Fibroblast of lung (primary cell): ENCODE data around the gene MAPK8. TPM values are rescaled to one million over a fixed set of nuclear protein-coding genes. Genes with fewer than 3 reads are reported as not detected.
A peak's percentile ranks its signal among the peaks of the same experiment; 100 is the strongest.

Experiments
- DNase-seq, 2 donors: peaks; one replicate each; pipeline versions ENCODE4 v3.0.0 to v3.0.0-alpha.2; 2010; ENCODE audit warnings: low read depth in 2 of 2
- H2AFZ ChIP-seq: 2 replicates; pipeline ENCODE4 v1.5.1; 2012; ENCODE audit warnings: low read length, control low read depth, inconsistent platforms
- H3K27ac ChIP-seq: 2 replicates; pipeline ENCODE4 v1.5.1; 2011; ENCODE audit warnings: low read length, control low read depth; ENCODE audit not compliant: insufficient read depth
- H3K27me3 ChIP-seq: 2 replicates; pipeline ENCODE4 v1.5.1; 2011; ENCODE audit warnings: mild to moderate bottlenecking, low read length; ENCODE audit not compliant: control insufficient read depth, insufficient read depth
- H3K36me3 ChIP-seq: 2 replicates; pipeline ENCODE4 v1.5.1; 2011; ENCODE audit warnings: low read length; ENCODE audit not compliant: control insufficient read depth, insufficient read depth
- H3K4me1 ChIP-seq: 2 replicates; pipeline ENCODE4 v1.5.1; 2011; ENCODE audit warnings: low read length; ENCODE audit not compliant: control insufficient read depth, insufficient read depth; ENCODE audit errors: extremely low read depth
- H3K4me2 ChIP-seq: 2 replicates; pipeline ENCODE4 v1.5.1; 2011; ENCODE audit warnings: low read length, control low read depth; ENCODE audit not compliant: insufficient read depth; ENCODE audit errors: extremely low read depth
- H3K4me3 ChIP-seq, 4 experiments: fragments of 200-600 bp in 1 of 4; sonication (generic) in 1 of 4; replicated peaks in 1 of 4; 2 replicates each; pipeline ENCODE4 v1.5.1; 2011 to 2016; ENCODE audit warnings: low read length in 4 of 4, low read depth in 3 of 4, mild to moderate bottlenecking in 3 of 4, control low read depth in 2 of 4, inconsistent platforms in 1 of 4, mixed read lengths in 1 of 4; ENCODE audit not compliant: insufficient read depth in 1 of 4; ENCODE audit errors: control extremely low read depth in 1 of 4
- H3K79me2 ChIP-seq: 2 replicates; pipeline ENCODE4 v1.5.1; 2012; ENCODE audit warnings: mild to moderate bottlenecking, low read length, inconsistent platforms; ENCODE audit not compliant: control insufficient read depth, insufficient read depth
- H3K9ac ChIP-seq: 2 replicates; pipeline ENCODE4 v1.5.1; 2011; ENCODE audit warnings: mild to moderate bottlenecking, low read length, control low read depth; ENCODE audit not compliant: insufficient read depth
- H3K9me3 ChIP-seq: 2 replicates; pipeline ENCODE4 v1.5.1; 2012; ENCODE audit warnings: low read depth, low read length; ENCODE audit not compliant: control insufficient read depth, insufficient read depth
- H4K20me1 ChIP-seq: 2 replicates; pipeline ENCODE4 v1.5.1; 2011; ENCODE audit warnings: low read length; ENCODE audit not compliant: control insufficient read depth, insufficient read depth; ENCODE audit errors: extremely low read depth
- EZH2 ChIP-seq: IDR thresholded peaks from 2 replicates; pipeline ENCODE4 v1.5.1; 2012; ENCODE audit warnings: low read length, control low read depth, mild to moderate bottlenecking; ENCODE audit errors: missing control alignments
- polyA minus RNA-seq: library from RNA; depleted of rRNA, polyadenylated mRNA; stranded (reverse); fragments of >200 nt; gene quantifications from 2 replicates; pipeline ENCODE4 v1.2.3, GENCODE V29; 2011; ENCODE audit warnings: low replicate concordance
- polyA plus RNA-seq, 2 donors: library from polyadenylated mRNA; depleted of rRNA in 1 of 2; stranded (reverse) in 1 of 2; unstranded in 1 of 2; fragments of >200 nt; gene quantifications; 2 replicates each; pipeline ENCODE4 v1.2.1, GENCODE V29; 2011 to 2012; ENCODE audit warnings: missing spikeins in 1 of 2
- total RNA-seq: library from RNA; depleted of rRNA; stranded (reverse); fragments of >200 nt; gene quantifications from 2 replicates; pipeline ENCODE4 v1.2.1, GENCODE V29; 2014
- TF ChIP-seq, protein P1 (sequence below), 2 donors: IDR thresholded peaks in 1 of 2; conservative IDR thresholded peaks in 1 of 2; 1 replicate in 1 of 2; 2 replicates in 1 of 2; pipeline ENCODE4 v1.5.1; 2011 to 2012; ENCODE audit warnings: low read length in 2 of 2, control low read depth in 1 of 2, inconsistent platforms in 1 of 2, low read depth in 1 of 2, mild to moderate bottlenecking in 1 of 2

The MAPK8 gene
- total RNA-seq: 24.4 and 29.4 TPM in 2 replicates
- 39.1 and 53.7 TPM in 2 replicates for polyA plus RNA-seq
- 23.8 and 25.4 TPM in 2 replicates for polyA plus RNA-seq (2012)
- polyA minus RNA-seq: 4.8 and 5.5 TPM in 2 replicates

DNA sequence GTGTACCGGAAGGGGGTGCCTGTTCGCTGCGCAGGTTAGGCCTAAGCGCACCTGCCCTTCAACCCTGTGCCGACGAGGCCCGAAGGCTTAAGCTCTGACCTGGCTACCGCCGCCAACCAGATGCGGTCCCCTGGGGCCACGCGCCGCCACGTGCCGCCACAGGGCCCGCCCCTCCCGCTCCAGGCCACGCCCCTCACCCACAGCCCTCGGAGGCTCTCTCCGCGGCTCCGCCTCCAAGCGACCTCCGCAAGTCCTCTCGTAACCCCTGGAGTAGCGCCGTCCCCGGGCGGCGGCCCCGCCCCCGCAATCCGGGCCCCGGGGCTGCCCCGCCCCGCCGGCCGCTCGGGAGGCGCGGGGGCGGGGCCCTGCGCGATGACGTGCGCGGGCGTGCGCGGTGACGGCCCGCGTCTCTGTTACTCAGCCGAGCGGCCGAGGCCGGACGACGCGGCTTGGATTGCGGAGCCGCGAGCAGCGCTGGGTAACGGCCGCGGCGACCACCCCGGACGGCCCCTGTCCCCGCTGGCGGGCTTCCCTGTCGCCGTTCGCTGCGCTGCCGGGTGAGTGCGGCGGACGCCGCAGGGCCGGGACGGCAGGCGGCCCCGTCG is at the start of gene MAPK8:
TSS of gene MAPK8 (plus strand) at position 413 of the 605 bp plus-strand sequence. CDS start 94,984 bp downstream, outside the sequence.
- H2AFZ ChIP-seq: peak within 1 kb of the TSS; percentile 32
- TF ChIP-seq, protein P1, sequence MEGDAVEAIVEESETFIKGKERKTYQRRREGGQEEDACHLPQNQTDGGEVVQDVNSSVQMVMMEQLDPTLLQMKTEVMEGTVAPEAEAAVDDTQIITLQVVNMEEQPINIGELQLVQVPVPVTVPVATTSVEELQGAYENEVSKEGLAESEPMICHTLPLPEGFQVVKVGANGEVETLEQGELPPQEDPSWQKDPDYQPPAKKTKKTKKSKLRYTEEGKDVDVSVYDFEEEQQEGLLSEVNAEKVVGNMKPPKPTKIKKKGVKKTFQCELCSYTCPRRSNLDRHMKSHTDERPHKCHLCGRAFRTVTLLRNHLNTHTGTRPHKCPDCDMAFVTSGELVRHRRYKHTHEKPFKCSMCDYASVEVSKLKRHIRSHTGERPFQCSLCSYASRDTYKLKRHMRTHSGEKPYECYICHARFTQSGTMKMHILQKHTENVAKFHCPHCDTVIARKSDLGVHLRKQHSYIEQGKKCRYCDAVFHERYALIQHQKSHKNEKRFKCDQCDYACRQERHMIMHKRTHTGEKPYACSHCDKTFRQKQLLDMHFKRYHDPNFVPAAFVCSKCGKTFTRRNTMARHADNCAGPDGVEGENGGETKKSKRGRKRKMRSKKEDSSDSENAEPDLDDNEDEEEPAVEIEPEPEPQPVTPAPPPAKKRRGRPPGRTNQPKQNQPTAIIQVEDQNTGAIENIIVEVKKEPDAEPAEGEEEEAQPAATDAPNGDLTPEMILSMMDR (conservative IDR thresholded peaks at IDR 0.05 in 1 of 2, IDR thresholded peaks at IDR 0.05 in 1 of 2; ENCODE audit: low read depth in 1 of 2, low read length in 2 of 2): no peak
- TF ChIP-seq EZH2: no peak
- H3K27ac ChIP-seq: peak within 1 kb of the TSS; percentile 85
- H3K9ac ChIP-seq: peak within 1 kb of the TSS; percentile 87
- peak within 1 kb of the TSS; percentile 79 to 86 (median 84) for H3K4me3 ChIP-seq
- H3K27me3 ChIP-seq: peaks cover 12% of the 10 kb centered on the region
- peak; percentile 79 to 87 for DNase-seq
- peaks cover 5% of the 10 kb centered on the region for H3K4me1 ChIP-seq
- no peaks in the 10 kb centered on the region for H3K9me3 ChIP-seq
- no peaks in the 10 kb centered on the region for H4K20me1 ChIP-seq
- peak within 1 kb of the TSS; percentile 83 for H3K4me2 ChIP-seq
- H3K36me3 ChIP-seq: no peaks in the 10 kb centered on the region
- H3K79me2 ChIP-seq: peaks cover 42% of the 10 kb centered on the region

DNA sequence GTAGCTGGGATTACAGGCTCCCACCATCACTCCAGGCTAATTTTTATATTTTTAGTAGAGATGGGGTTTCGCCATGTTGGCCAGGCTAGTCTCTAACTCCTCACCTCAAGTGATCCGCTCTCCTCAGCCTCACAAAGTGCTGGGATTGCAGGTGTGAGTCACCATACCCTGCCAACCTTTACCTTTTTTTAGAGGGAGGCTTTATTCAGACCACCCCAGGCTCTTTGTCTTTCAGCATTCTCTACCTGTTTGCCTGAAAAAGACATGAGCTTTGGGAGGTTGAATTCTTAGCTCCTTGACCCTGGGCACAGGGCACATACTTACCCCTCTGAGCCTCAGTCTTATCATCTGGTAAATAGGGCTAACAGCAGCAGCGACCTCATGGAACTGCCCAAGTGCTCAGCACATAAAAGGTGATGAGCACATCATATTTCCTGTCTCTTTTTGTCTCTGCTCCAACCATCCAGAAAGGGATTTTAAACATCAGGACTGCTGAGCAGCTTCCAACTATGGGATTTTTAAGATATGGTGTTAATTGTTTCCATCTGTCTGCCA is 49.0 kb upstream of the MAPK8 start:
- no peaks in the 10 kb centered on the region for H3K9me3 ChIP-seq
- H4K20me1 ChIP-seq: no peaks in the 10 kb centered on the region
- H3K27ac ChIP-seq: no peak overlapping the region
- H3K4me2 ChIP-seq: no peak overlapping the region
- H3K27me3 ChIP-seq: peaks cover 3% of the 10 kb centered on the region
- H3K4me3 ChIP-seq: no peak overlapping the region
- H3K79me2 ChIP-seq: no peaks in the 10 kb centered on the region
- no peak overlapping the region for H3K9ac ChIP-seq
- TF ChIP-seq EZH2: no peak
- TF ChIP-seq, protein P1 (conservative IDR thresholded peaks at IDR 0.05 in 1 of 2, IDR thresholded peaks at IDR 0.05 in 1 of 2; ENCODE audit: low read depth in 1 of 2, low read length in 2 of 2): no peak
- H2AFZ ChIP-seq: no peak overlapping the region
- no peaks in the 10 kb centered on the region for H3K4me1 ChIP-seq
- no peaks in the 10 kb centered on the region for H3K36me3 ChIP-seq
- DNase-seq: no peak

DNA sequence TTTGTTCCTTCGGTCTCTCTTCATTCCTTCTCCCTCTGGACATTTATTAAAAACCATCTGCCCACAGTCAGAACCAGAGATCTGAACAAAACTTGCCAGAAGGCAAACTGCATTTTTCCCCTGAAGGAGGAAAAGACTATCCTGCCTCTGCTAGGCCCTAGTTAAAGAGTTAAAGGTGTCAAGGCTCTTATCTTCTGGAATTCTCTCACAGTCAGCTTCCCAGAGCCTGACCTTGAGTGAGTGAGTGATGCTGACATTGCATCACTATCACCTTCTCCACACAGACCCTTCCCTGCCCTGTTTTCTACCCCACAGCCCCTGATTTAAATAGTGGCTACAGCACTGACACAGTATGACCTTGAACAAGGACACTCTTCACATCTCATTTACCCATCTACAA is 48.4 kb upstream of the MAPK8 start:
- H3K4me2 ChIP-seq: no peak overlapping the region
- H4K20me1 ChIP-seq: no peaks in the 10 kb centered on the region
- no peak overlapping the region for H3K9ac ChIP-seq
- no peak overlapping the region for H2AFZ ChIP-seq
- no peaks in the 10 kb centered on the region for H3K9me3 ChIP-seq
- no peaks in the 10 kb centered on the region for H3K79me2 ChIP-seq
- H3K36me3 ChIP-seq: no peaks in the 10 kb centered on the region
- no peak overlapping the region for H3K4me3 ChIP-seq
- TF ChIP-seq EZH2: no peak
- TF ChIP-seq, protein P1 (conservative IDR thresholded peaks at IDR 0.05 in 1 of 2, IDR thresholded peaks at IDR 0.05 in 1 of 2; ENCODE audit: low read depth in 1 of 2, low read length in 2 of 2): no peak
- no peaks in the 10 kb centered on the region for H3K4me1 ChIP-seq
- H3K27me3 ChIP-seq: peaks cover 3% of the 10 kb centered on the region
- H3K27ac ChIP-seq: no peak overlapping the region
- DNase-seq: no peak
